Endothelial cell of umbilical vein (primary cell): Measurements from ENCODE around the gene PPP2R2D. TPM values are rescaled to one million over a fixed set of nuclear protein-coding genes. Genes with fewer than 3 reads are reported as not detected.

ENCODE experiments used
- BruUV-seq: library from RNA; stranded (reverse); fragments of 400-500 nt; replicated peaks from 2 replicates; lab custom pipeline; 2021; lab: Mats Ljungman, UMichigan
- CTCF ChIA-PET: fragments of 300-600, 350-600 bp; sonication (Branson Sonifier 250); formaldehyde crosslinking; loops from one replicate; lab custom pipeline; 2021; ENCODE audit warnings: antibody characterized with exemption, inconsistent platforms; lab: Charles Lee
- POLR2A ChIA-PET: fragments of 300-600, 350-600 bp; sonication (Branson Sonifier 250); formaldehyde crosslinking; loops from one replicate; lab custom pipeline; 2021; ENCODE audit warnings: antibody characterized with exemption, inconsistent platforms; lab: Charles Lee
- DNase-seq: peaks from one replicate; pipeline ENCODE4 v3.0.0-alpha.2; 2011; ENCODE audit warnings: low read depth, low spot score
- FAIRE-seq: peaks from 2 replicates; lab custom pipeline; 2011; peaks lifted over from hg19 to GRCh38; lab: Jason Lieb, UNC
- H2AFZ ChIP-seq: 2 replicates; pipeline ENCODE4 v1.6.0; 2012; ENCODE audit warnings: low read depth, low read length, control low read depth, inconsistent platforms
- H3K27ac ChIP-seq: 2 replicates; pipeline ENCODE4 v1.5.1; 2011; ENCODE audit warnings: low read depth, mild to moderate bottlenecking, control low read depth, low read length, moderate library complexity; ENCODE audit not compliant: insufficient read depth
- H3K27me3 ChIP-seq, 2 experiments: 2 replicates each; pipeline versions ENCODE4 v1.6.0 to v1.6.1; 2011; ENCODE audit warnings: low read length in 2 of 2, mixed read lengths in 1 of 2; ENCODE audit not compliant: control insufficient read depth in 2 of 2, insufficient read depth in 2 of 2
- H3K36me3 ChIP-seq, 2 experiments: 2 replicates in 1 of 2; 3 replicates in 1 of 2; pipeline ENCODE4 v1.5.1; 2011; ENCODE audit warnings: low read length in 2 of 2, mild to moderate bottlenecking in 1 of 2, moderate library complexity in 1 of 2; ENCODE audit not compliant: control insufficient read depth in 2 of 2, insufficient read depth in 2 of 2; ENCODE audit errors: extremely low read depth in 1 of 2
- H3K4me1 ChIP-seq: 3 replicates; pipeline ENCODE4 v1.5.1; 2011; ENCODE audit warnings: mild to moderate bottlenecking, low read length; ENCODE audit not compliant: control insufficient read depth, insufficient read depth; ENCODE audit errors: extremely low read depth
- H3K4me2 ChIP-seq: 2 replicates; pipeline ENCODE4 v1.6.1; 2011; ENCODE audit warnings: low read length, control low read depth, mixed read lengths; ENCODE audit not compliant: insufficient read depth
- H3K4me3 ChIP-seq, 3 experiments: fragments of 200-600 bp in 1 of 3; sonication (generic), shearing (Covaris generic) in 1 of 3; replicated peaks in 1 of 3; 2 replicates each; pipeline ENCODE4 v1.5.1; 2011 to 2016; ENCODE audit warnings: control low read depth in 3 of 3, low read length in 3 of 3, mild to moderate bottlenecking in 2 of 3, inconsistent platforms in 1 of 3, low read depth in 1 of 3, moderate library complexity in 1 of 3; ENCODE audit not compliant: insufficient read depth in 1 of 3
- H3K79me2 ChIP-seq: 2 replicates; pipeline ENCODE4 v1.6.0; 2012; ENCODE audit warnings: low read length, inconsistent platforms; ENCODE audit not compliant: control insufficient read depth, insufficient read depth
- H3K9ac ChIP-seq: replicated peaks from 2 replicates; pipeline ENCODE3; 2011; ENCODE audit warnings: low read length, control low read depth; ENCODE audit not compliant: insufficient read depth; ENCODE audit errors: extremely low read depth
- H3K9me1 ChIP-seq: replicated peaks from 3 replicates; pipeline ENCODE4 v1.6.0; 2011; ENCODE audit warnings: mild to moderate bottlenecking, low read length; ENCODE audit not compliant: control insufficient read depth, insufficient read depth; ENCODE audit errors: extremely low read depth
- H3K9me3 ChIP-seq: replicated peaks from 2 replicates; pipeline ENCODE4 v1.5.1; 2012; ENCODE audit warnings: low read length, inconsistent platforms; ENCODE audit not compliant: control insufficient read depth, insufficient read depth
- H4K20me1 ChIP-seq: replicated peaks from 2 replicates; pipeline ENCODE3; 2011; ENCODE audit warnings: mild to moderate bottlenecking, low read length; ENCODE audit not compliant: control insufficient read depth, insufficient read depth; ENCODE audit errors: extremely low read depth
- CTCF ChIP-seq, 2 donors: IDR thresholded peaks; 1 replicate in 1 of 2; 2 replicates in 1 of 2; pipeline ENCODE4 v1.5.1; 2011; ENCODE audit warnings: low read length in 2 of 2, mild to moderate bottlenecking in 2 of 2, moderate library complexity in 2 of 2, control low read depth in 1 of 2, inconsistent platforms in 1 of 2, low read depth in 1 of 2; ENCODE audit not compliant: insufficient read depth in 1 of 2; ENCODE audit errors: extremely low read depth in 1 of 2
- EZH2 ChIP-seq: IDR thresholded peaks from 2 replicates; pipeline ENCODE4 v1.6.1; 2012; ENCODE audit warnings: borderline replicate concordance, low read depth, mild to moderate bottlenecking, moderate library complexity, low read length, inconsistent platforms; ENCODE audit not compliant: severe bottlenecking
- MAX ChIP-seq: IDR thresholded peaks from 2 replicates; pipeline ENCODE4 v1.6.1; 2011; ENCODE audit not compliant: insufficient read depth, insufficient read length
- MYC ChIP-seq: IDR thresholded peaks from one replicate; pipeline ENCODE4 v1.6.1; 2011; ENCODE audit warnings: mild to moderate bottlenecking, low read depth, low read length
- POLR2A ChIP-seq: IDR thresholded peaks from 2 replicates; pipeline ENCODE4 v1.6.1; 2012; ENCODE audit warnings: low read depth, mild to moderate bottlenecking, control low read depth, low read length
- POLR2AphosphoS5 ChIP-seq: IDR thresholded peaks from 2 replicates; pipeline ENCODE4 v1.6.1; 2012; ENCODE audit warnings: low read depth, mild to moderate bottlenecking, control low read depth, low read length, moderate library complexity; ENCODE audit not compliant: insufficient read depth
- dilution Hi-C: fragments of 300-500 bp; cut with MboI; formaldehyde crosslinking; loops from one replicate; pipeline ENCODE4 v1.15.0; 2019; ENCODE audit warnings: low sequenced_read_pairs; ENCODE audit not compliant: extremely low pct_ligation_motif_present
- intact Hi-C: fragments of 100-400 bp; cut with micrococcal nuclease; formaldehyde crosslinking; loops from one replicate; pipeline ENCODE4 v1.10.0; 2022
- polyA plus RNA-seq, 4 experiments: library from polyadenylated mRNA; depleted of rRNA in 3 of 4; stranded (reverse) in 3 of 4; unstranded in 1 of 4; fragments of >200 nt; gene quantifications; 2 replicates each; pipeline versions ENCODE4 v1.2.1 to v1.2.3, GENCODE V29; 2011 to 2012; ENCODE audit warnings: missing spikeins in 1 of 4
- total RNA-seq: library from RNA; stranded (reverse); gene quantifications from 2 replicates; pipeline ENCODE4 v1.2.3, GENCODE V29; 2021

The PPP2R2D gene
- total and polyA plus RNA-seq, 2 donors (not counting 3 experiments of a cell fraction or from before 2014, with no cell fraction given) = 29.9 to 36.3 TPM

GRCh38 chr10:131896403-131896802, 4.4 kb upstream of the PPP2R2D start:
- no TSS peak for BruUV-seq
- ChIA-PET CTCF (interaction anchor here (0.6 to 6.9 kb wide), 3 partner anchors 10 to 127 kb away, joined by 3 to 64 read pairs (median 21); no protein-coding TSS in a partner anchor), POLR2A (no interaction called here)
- Histone ChIP-seq H2AFZ (no peak overlapping the region), H3K9me1 (no peaks in the 10 kb centered on the region), H4K20me1 (no peaks in the 10 kb centered on the region), H3K9me3 (no peaks in the 10 kb centered on the region), H3K9ac (no peak overlapping the region), H3K79me2 (peaks cover 3% of the 10 kb centered on the region), H3K36me3 (no peaks in the 10 kb centered on the region), H3K27me3 (peaks cover 20 to 32% of the 10 kb centered on the region in 2 experiments), H3K27ac (no peak overlapping the region), H3K4me2 (no peak overlapping the region), H3K4me3 (no peak overlapping the region), H3K4me1 (peaks cover 4% of the 10 kb centered on the region)
- dilution Hi-C loops = no loop called here
- intact Hi-C loops = no loop called here
- TF ChIP-seq MYC = no peak
- TF ChIP-seq EZH2 = no peak
- TF ChIP-seq POLR2A = no peak
- no peak for TF ChIP-seq MAX
- FAIRE-seq (no peak), DNase-seq (no peak)

GRCh38 chr10:131897297-131897899, 3.4 kb upstream of the PPP2R2D start:
- Histone ChIP-seq H2AFZ (no peak overlapping the region), H3K27ac (no peak overlapping the region), H3K4me3 (no peak overlapping the region), H3K4me1 (peaks cover 11% of the 10 kb centered on the region), H3K9ac (no peak overlapping the region), H3K36me3 (no peaks in the 10 kb centered on the region), H3K9me3 (no peaks in the 10 kb centered on the region), H3K4me2 (no peak overlapping the region), H3K27me3 (peaks cover 19 to 27% of the 10 kb centered on the region in 2 experiments), H3K79me2 (peaks cover 13% of the 10 kb centered on the region), H3K9me1 (no peaks in the 10 kb centered on the region), H4K20me1 (no peaks in the 10 kb centered on the region)
- ChIA-PET CTCF (interaction anchor here (0.6 to 6.9 kb wide), 3 partner anchors 11 to 126 kb away, joined by 3 to 64 read pairs (median 21); no protein-coding TSS in a partner anchor), POLR2A (no interaction called here)
- BruUV-seq = no TSS peak
- FAIRE-seq (no peak), DNase-seq (no peak)
- dilution Hi-C loops (no loop called here), intact Hi-C loops (no loop called here)
- TF ChIP-seq POLR2AphosphoS5 = no peak
- no peak for TF ChIP-seq CTCF (IDR thresholded peaks at IDR 0.05; ENCODE audit: extremely low read depth in 1 of 2, insufficient read depth in 1 of 2, low read depth in 1 of 2, low read length in 2 of 2)
- no peak for TF ChIP-seq MYC
